ENCODE measurements around the gene B3GALNT2. TPM values are rescaled to one million over a fixed set of nuclear protein-coding genes. Genes with fewer than 3 reads are reported as not detected.

B3GALNT2 gene
- total RNA-seq, 4 donors from 2014 or later: 38.3 to 56.9 (median 43.8) TPM

GRCh38 chr1:235503403-235504121 lies 690 bp downstream of the B3GALNT2 start:
- H3K36me3 ChIP-seq: no peaks in the 10 kb centered on the region
- H3K27ac ChIP-seq: peak overlapping the region; percentile 70 to 97 (median 89)
- peak; percentile 65 for DNase-seq
- 1% methylated on average over 42 to 49 of the region's 49 CpGs for WGBS, 2 donors
- intact Hi-C loops (cut with DNase I): no loop called here
- no peak for TF ChIP-seq CTCF (IDR thresholded peaks at IDR 0.05)
- TF ChIP-seq POLR2A (IDR thresholded peaks at IDR 0.05): peak in 1 of 2 donors; percentile 0
- peak overlapping the region; percentile 10 to 72 (median 39) for H3K4me3 ChIP-seq (replicated peaks in 1 of 3)
- no peaks in the 10 kb centered on the region for H3K27me3 ChIP-seq
- no peaks in the 10 kb centered on the region for H3K9me3 ChIP-seq
- peaks cover 9 to 15% of the 10 kb centered on the region in 2 donors for H3K4me1 ChIP-seq

GRCh38 chr1:235502601-235503402 lies 1.4 kb downstream of the B3GALNT2 start:
- H3K36me3 ChIP-seq: no peaks in the 10 kb centered on the region
- no peaks in the 10 kb centered on the region for H3K9me3 ChIP-seq
- H3K4me1 ChIP-seq: peaks cover 9 to 15% of the 10 kb centered on the region in 2 donors
- H3K27me3 ChIP-seq: no peaks in the 10 kb centered on the region
- 29 to 32% methylated on average over 5 of the region's 5 CpGs for WGBS, 2 donors
- TF ChIP-seq CTCF (IDR thresholded peaks at IDR 0.05) (no peak), POLR2A (IDR thresholded peaks at IDR 0.05) (no peak)
- DNase-seq: peak in 1 of 2 donors; percentile 25
- intact Hi-C loops (cut with DNase I): no loop called here
- H3K4me3 ChIP-seq (replicated peaks in 1 of 3): peak overlapping the region; percentile 10 to 72 (median 39)
- peak overlapping the region; percentile 70 to 97 (median 89) for H3K27ac ChIP-seq

GRCh38 chr1:235500971-235501540 lies 3.2 kb downstream of the B3GALNT2 start:
- Histone ChIP-seq H3K36me3 (no peaks in the 10 kb centered on the region), H3K4me3 (replicated peaks in 1 of 3) (no peak overlapping the region), H3K27ac (no peak overlapping the region), H3K27me3 (no peaks in the 10 kb centered on the region), H3K4me1 (peaks cover 9 to 15% of the 10 kb centered on the region in 2 donors), H3K9me3 (no peaks in the 10 kb centered on the region)
- no peak for DNase-seq
- TF ChIP-seq POLR2A (IDR thresholded peaks at IDR 0.05): no peak
- TF ChIP-seq CTCF (IDR thresholded peaks at IDR 0.05): no peak
- WGBS, 2 donors: 94% methylated on average over 5 of the region's 5 CpGs
- intact Hi-C loops (cut with DNase I): no loop called here

GRCh38 chr1:235495551-235495950 lies 8.7 kb downstream of the B3GALNT2 start:
- H3K27ac ChIP-seq: no peak overlapping the region
- 77 to 84% methylated on average over 2 of the region's 2 CpGs for WGBS, 2 donors

More at GRCh38 chr1:235495551-235495950, 8.7 kb downstream of the B3GALNT2 start:
- peaks cover 0 to 3% of the 10 kb centered on the region in 2 donors for H3K4me1 ChIP-seq
- TF ChIP-seq CTCF (IDR thresholded peaks at IDR 0.05) (no peak), POLR2A (IDR thresholded peaks at IDR 0.05) (no peak)
- no peak for DNase-seq
- peaks cover 7 to 9% of the 10 kb centered on the region in 2 donors for H3K36me3 ChIP-seq
- no peak overlapping the region for H3K4me3 ChIP-seq (replicated peaks in 1 of 3)
- intact Hi-C loops (cut with DNase I): no loop called here
- H3K9me3 ChIP-seq: no peaks in the 10 kb centered on the region
- no peaks in the 10 kb centered on the region for H3K27me3 ChIP-seq
